Colonic mucosa (tissue), 4 donors: Measurements from ENCODE around the gene LRMDA. TPM values are rescaled to one million over a fixed set of nuclear protein-coding genes. Genes with fewer than 3 reads are reported as not detected.

Experiments
- DNase-seq: peaks from one replicate; pipeline ENCODE4 v3.0.0-alpha.2; 2020
- H3K27ac ChIP-seq: fragments of 200-600 bp; one replicate; pipeline ENCODE4 v1.8.0; 2021
- H3K27me3 ChIP-seq: fragments of 200-600 bp; one replicate; pipeline ENCODE4 v1.8.0; 2021
- H3K36me3 ChIP-seq: fragments of 200-600 bp; one replicate; pipeline ENCODE4 v1.8.0; 2021
- H3K4me1 ChIP-seq: fragments of 200-600 bp; one replicate; pipeline ENCODE4 v1.8.0; 2021; ENCODE audit warnings: mild to moderate bottlenecking
- H3K4me3 ChIP-seq: fragments of 200-600 bp; one replicate; pipeline ENCODE4 v1.8.0; 2021
- H3K9ac ChIP-seq, 2 donors: one replicate each; pipeline ENCODE4 v1.7.0; 2013; ENCODE audit warnings: control low read depth in 2 of 2, low read depth in 2 of 2, low read length in 2 of 2
- H3K9me3 ChIP-seq: fragments of 200-600 bp; one replicate; pipeline ENCODE4 v1.8.0; 2021
- CTCF ChIP-seq: fragments of 200-600 bp; IDR thresholded peaks from one replicate; pipeline ENCODE4 v1.8.0; 2022; ENCODE audit warnings: antibody characterized with exemption, mild to moderate bottlenecking
- intact Hi-C: fragments of 100-400 bp; cut with DNase I; formaldehyde crosslinking; loops from one replicate; pipeline ENCODE4 v1.14.1; 2022
- total RNA-seq, 2 donors: library from RNA; stranded (reverse); fragmentation: NEBNext Ultra II Directional in 1 of 2; extraction: Animal tissue kit (Norgen Biotek cat#: 25700) in 1 of 2; gene quantifications; one replicate each; pipeline ENCODE4 v1.2.1, GENCODE V29; 2021
- donor health status: healthy.
- donor health status: DM: no; HTN: no; CAD: no.
- donor health status: DM: no; HTN: no; CAD: no.

The LRMDA gene
- total RNA-seq, 2 donors from 2014 or later, result 2.5 to 5.2 TPM

DNA sequence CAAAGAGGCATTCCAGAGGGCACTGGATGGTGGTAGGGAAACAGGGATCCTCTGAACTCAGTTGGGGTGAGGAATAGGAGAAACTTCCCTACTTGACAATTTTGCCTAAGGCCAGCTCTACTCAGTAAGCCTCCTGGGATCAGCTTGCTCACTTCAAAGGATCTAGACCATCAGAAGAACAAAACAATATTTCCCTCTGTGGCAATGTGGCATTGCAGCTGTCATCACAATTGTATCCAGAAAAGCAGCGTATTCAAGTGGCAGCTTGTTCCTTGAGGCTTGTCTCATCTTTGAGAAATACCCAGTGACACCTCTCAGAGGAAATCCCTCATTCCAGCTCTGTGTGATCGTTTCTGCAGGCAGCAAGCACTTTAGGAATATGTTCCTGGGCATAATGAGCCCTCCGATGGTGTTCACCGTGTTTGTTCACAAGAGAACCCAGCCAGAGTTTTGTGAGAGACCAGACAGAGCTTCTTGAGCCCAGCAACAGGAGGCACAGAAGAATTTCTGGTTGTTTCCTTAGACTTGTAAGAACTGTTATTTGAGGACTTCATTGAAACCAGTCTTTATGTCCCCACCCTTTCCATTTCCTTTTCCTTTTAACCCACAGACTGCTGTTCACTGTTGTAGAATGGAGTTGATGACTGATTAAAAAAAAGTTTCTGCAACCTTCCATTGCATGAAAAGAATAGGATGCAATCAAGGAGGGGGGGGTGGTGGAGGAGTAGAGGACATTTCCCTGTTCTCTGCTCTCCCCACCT is 747.3 kb downstream of the LRMDA start:
- intact Hi-C loops, result no loop called here
- H3K27me3 ChIP-seq, result no peaks in the 10 kb centered on the region
- H3K9ac ChIP-seq, result no peak overlapping the region
- no peak for TF ChIP-seq CTCF
- no peaks in the 10 kb centered on the region for H3K4me1 ChIP-seq
- H3K36me3 ChIP-seq, result no peaks in the 10 kb centered on the region
- no peak overlapping the region for H3K27ac ChIP-seq
- no peak overlapping the region for H3K4me3 ChIP-seq
- no peaks in the 10 kb centered on the region for H3K9me3 ChIP-seq
- no peak for DNase-seq

DNA sequence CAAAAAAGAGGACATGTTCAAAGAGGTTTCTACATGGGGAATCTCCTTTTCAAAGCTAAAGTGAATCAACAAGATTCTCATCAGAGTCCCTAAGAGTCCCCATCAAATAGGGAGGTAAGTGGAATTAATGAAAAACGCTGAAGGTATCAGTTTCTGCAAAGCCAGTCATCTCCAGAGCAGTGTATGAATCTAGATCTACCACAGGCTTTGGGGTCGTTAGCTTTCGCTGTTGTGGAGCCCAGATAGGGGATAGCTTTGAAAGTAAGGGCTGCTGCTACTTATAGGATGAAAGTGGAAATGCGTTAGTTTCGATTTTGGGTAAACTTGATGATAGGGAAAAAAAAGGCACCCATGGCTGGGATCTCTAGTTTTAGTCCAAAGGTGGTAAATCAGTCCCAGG is 748.4 kb downstream of the LRMDA start:
- intact Hi-C loops, result no loop called here
- H3K9ac ChIP-seq, result no peak overlapping the region
- H3K9me3 ChIP-seq, result no peaks in the 10 kb centered on the region
- H3K36me3 ChIP-seq, result no peaks in the 10 kb centered on the region
- H3K4me3 ChIP-seq, result no peak overlapping the region
- no peaks in the 10 kb centered on the region for H3K27me3 ChIP-seq
- no peak for TF ChIP-seq CTCF
- DNase-seq, result no peak
- no peaks in the 10 kb centered on the region for H3K4me1 ChIP-seq
- H3K27ac ChIP-seq, result no peak overlapping the region

GRCh38 chr10:76184647-76185046 is 753.2 kb downstream of the LRMDA start:
- H3K9me3 ChIP-seq, result no peaks in the 10 kb centered on the region
- no peaks in the 10 kb centered on the region for H3K4me1 ChIP-seq
- TF ChIP-seq CTCF, result no peak
- H3K27ac ChIP-seq, result no peak overlapping the region
- intact Hi-C loops, result no loop called here
- no peak overlapping the region for H3K9ac ChIP-seq
- no peak overlapping the region for H3K4me3 ChIP-seq
- H3K27me3 ChIP-seq, result no peaks in the 10 kb centered on the region
- no peaks in the 10 kb centered on the region for H3K36me3 ChIP-seq
- no peak for DNase-seq

DNA sequence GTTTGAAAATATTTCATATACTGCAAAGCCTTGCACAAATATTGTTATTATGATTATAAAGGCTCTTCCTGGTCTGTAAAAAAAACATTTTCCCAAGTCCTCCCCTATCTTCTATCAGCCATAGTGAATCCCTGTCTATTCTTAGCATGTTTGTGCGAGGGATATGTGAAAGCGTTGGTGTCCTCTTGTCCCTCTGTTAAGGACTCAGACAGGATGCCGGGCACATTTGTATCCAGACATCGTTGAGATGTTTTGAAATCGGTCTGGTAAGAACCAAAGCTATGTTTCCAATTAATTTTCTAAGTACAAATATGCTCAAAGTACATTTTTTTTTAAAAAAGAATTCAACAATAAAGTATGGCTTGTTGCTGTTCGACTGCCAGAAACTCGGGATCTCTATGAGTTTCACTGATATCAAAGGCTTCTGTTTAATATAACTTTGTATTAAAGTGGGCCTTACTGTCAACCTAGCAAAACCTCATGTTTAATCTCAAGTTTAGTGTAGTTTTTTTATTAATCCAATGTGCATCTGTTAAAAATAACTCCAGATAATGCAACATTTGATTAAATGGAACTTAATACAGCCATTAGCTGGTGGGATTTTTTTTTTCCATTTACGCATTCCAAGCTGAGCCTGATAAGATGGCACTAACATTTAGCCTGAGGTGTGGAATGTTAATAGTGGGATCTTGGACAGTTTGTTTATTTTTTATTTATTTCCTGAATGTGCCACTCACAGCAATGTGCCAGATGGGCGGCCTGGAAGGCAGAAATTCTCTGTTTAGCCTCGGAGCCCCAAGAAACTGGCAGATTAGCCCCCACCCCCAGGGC is 754.3 kb downstream of the LRMDA start:
- Histone ChIP-seq H3K27me3 (no peaks in the 10 kb centered on the region), H3K27ac (no peak overlapping the region), H3K36me3 (no peaks in the 10 kb centered on the region), H3K9me3 (no peaks in the 10 kb centered on the region), H3K4me1 (no peaks in the 10 kb centered on the region), H3K4me3 (no peak overlapping the region), H3K9ac (no peak overlapping the region)
- intact Hi-C loops, result no loop called here
- no peak for DNase-seq
- TF ChIP-seq CTCF, result no peak

DNA sequence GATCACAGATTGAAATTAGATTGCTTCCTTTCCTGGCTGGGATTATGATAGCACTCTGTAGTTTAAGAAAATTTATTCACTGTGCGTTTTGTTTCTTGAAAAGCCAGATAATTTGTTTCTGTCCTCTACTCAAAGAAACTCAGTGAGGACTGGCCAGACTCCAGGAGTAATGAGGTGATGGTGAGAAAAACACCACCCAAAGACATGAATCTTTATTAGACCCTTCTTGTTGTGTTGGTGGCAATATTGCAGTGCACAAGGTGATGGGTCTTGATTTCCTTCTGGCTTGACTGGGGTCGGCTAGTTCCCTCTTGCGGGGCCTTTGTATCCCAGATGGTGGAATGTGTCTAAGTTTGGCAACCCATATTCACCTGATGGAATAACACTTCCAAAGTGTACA is 756.8 kb downstream of the LRMDA start:
- no peak overlapping the region for H3K27ac ChIP-seq
- no peaks in the 10 kb centered on the region for H3K27me3 ChIP-seq
- H3K4me3 ChIP-seq, result no peak overlapping the region
- no peak for TF ChIP-seq CTCF
- no peak for DNase-seq
- H3K4me1 ChIP-seq, result no peaks in the 10 kb centered on the region
- intact Hi-C loops, result no loop called here
- no peaks in the 10 kb centered on the region for H3K9me3 ChIP-seq
- no peaks in the 10 kb centered on the region for H3K36me3 ChIP-seq
- H3K9ac ChIP-seq, result no peak overlapping the region
